A549 (cell line): Measurements from ENCODE around the gene MMP19. TPM values are rescaled to one million over a fixed set of nuclear protein-coding genes. Genes with fewer than 3 reads are reported as not detected.

Source experiments
- ATAC-seq, 2 experiments: fragments of 200-7000 bp in 1 of 2; fragments of >200 bp in 1 of 2; cut with Nextera tagmentation in 1 of 2; cut with Tn5 transposase in 1 of 2; 3 replicates each; pipeline versions ENCODE4 v1.8.0 to v1.9.1; 2018 to 2020; ENCODE audit warnings: mild to moderate bottlenecking in 1 of 2, moderate library complexity in 1 of 2
- CTCF ChIA-PET: fragments of 300-600 bp; sonication (Branson Sonifier 250); formaldehyde crosslinking; extraction: SDS; loops from one replicate; lab custom pipeline; 2021; ENCODE audit warnings: antibody characterized with exemption, inconsistent platforms; lab: Yijun Ruan, JAX
- POLR2A ChIA-PET: fragments of 350-600 bp; formaldehyde crosslinking; extraction: SDS; loops from one replicate; lab custom pipeline; 2021; ENCODE audit warnings: antibody characterized with exemption, inconsistent platforms; lab: Yijun Ruan, JAX
- DNase-seq, 2 experiments: peaks; one replicate each; pipeline versions ENCODE4 v3.0.0 to v3.0.0-alpha.2; 2011 to 2016; ENCODE audit warnings: low read depth in 1 of 2, low spot score in 1 of 2
- FAIRE-seq: peaks from 2 replicates; lab custom pipeline; 2011; peaks lifted over from hg19 to GRCh38; lab: Jason Lieb, UNC
- H3K27ac ChIP-seq, 2 experiments: fragments of >200 bp; sonication (Bioruptor Twin); formaldehyde crosslinking; 3 replicates each; pipeline ENCODE4 v1.5.1; 2016 to 2017
- H3K4me1 ChIP-seq: fragments of >200 bp; sonication (Bioruptor Twin); formaldehyde crosslinking; 3 replicates; pipeline ENCODE4 v1.6.1; 2016
- H3K4me2 ChIP-seq: fragments of >200 bp; sonication (Bioruptor Twin); formaldehyde crosslinking; 3 replicates; pipeline ENCODE4 v1.6.1; 2016
- H3K4me3 ChIP-seq: fragments of >200 bp; sonication (Bioruptor Twin); formaldehyde crosslinking; 3 replicates; pipeline ENCODE4 v1.5.1; 2016
- H3K9me3 ChIP-seq: fragments of >200 bp; sonication (Bioruptor Twin); formaldehyde crosslinking; 3 replicates; pipeline ENCODE4 v1.6.1; 2016
- ATOH8 ChIP-seq: fragments of 250-450 bp; sonication (Bioruptor Pico); IDR thresholded peaks from 2 replicates; pipeline ENCODE4 v1.5.0; 2020; ENCODE audit warnings: low read depth, mild to moderate bottlenecking, moderate library complexity
- CHD4 ChIP-seq: fragments of 200-600 bp; sonication (generic); IDR thresholded peaks from 2 replicates; pipeline ENCODE4 v1.6.1; 2016; ENCODE audit warnings: antibody characterized with exemption, mild to moderate bottlenecking, borderline replicate concordance
- E2F6 ChIP-seq: IDR thresholded peaks from 2 replicates; pipeline ENCODE4 v1.6.1; 2012; ENCODE audit warnings: low read depth, borderline replicate concordance
- EHMT2 ChIP-seq: fragments of 200-600 bp; sonication (generic); IDR thresholded peaks from 2 replicates; pipeline ENCODE4 v1.6.1; 2016; ENCODE audit warnings: antibody characterized with exemption, low read depth, mild to moderate bottlenecking, moderate library complexity
- FOSB ChIP-seq: fragments of 250-450 bp; sonication (Bioruptor Pico); IDR thresholded peaks from 2 replicates; pipeline ENCODE4 v1.5.0; 2020; ENCODE audit warnings: mild to moderate bottlenecking, moderate library complexity
- FOSL2 ChIP-seq, 2 experiments: fragments of 450-650 bp in 1 of 2; fragments of >200 bp in 1 of 2; sonication (Bioruptor Twin) in 1 of 2; formaldehyde crosslinking; IDR thresholded peaks; 2 replicates each; pipeline versions ENCODE4 v1.5.0 to v1.6.1; 2016 to 2020; ENCODE audit warnings: mild to moderate bottlenecking in 1 of 2, moderate library complexity in 1 of 2
- GATA3 ChIP-seq: IDR thresholded peaks from 2 replicates; pipeline ENCODE4 v1.6.1; 2012; ENCODE audit warnings: borderline replicate concordance
- HMGXB4 ChIP-seq: fragments of 250-450 bp; sonication (Bioruptor Pico); IDR thresholded peaks from 2 replicates; pipeline ENCODE4 v1.5.0; 2021; ENCODE audit warnings: mild to moderate bottlenecking, moderate library complexity, borderline replicate concordance
- HOXB13 ChIP-seq: fragments of 250-450 bp; sonication (Bioruptor Pico); IDR thresholded peaks from 2 replicates; pipeline ENCODE4 v1.5.0; 2020; ENCODE audit warnings: low read depth, mild to moderate bottlenecking, moderate library complexity
- HOXB5 ChIP-seq: fragments of 250-450 bp; sonication (Bioruptor Pico); IDR thresholded peaks from 2 replicates; pipeline ENCODE4 v1.5.0; 2020; ENCODE audit warnings: mild to moderate bottlenecking, moderate library complexity
- MAFK ChIP-seq: fragments of 450-650 bp; IDR thresholded peaks from 2 replicates; pipeline ENCODE4 v1.6.1; 2014; ENCODE audit not compliant: partially characterized antibody
- MYC ChIP-seq: IDR thresholded peaks from 2 replicates; pipeline ENCODE4 v1.6.1; 2012; ENCODE audit warnings: mild to moderate bottlenecking, inconsistent platforms, low read length, improper control_type of control experiment, borderline replicate concordance
- NR3C1 ChIP-seq: fragments of >200 bp; sonication (Bioruptor Twin); formaldehyde crosslinking; IDR thresholded peaks from 3 replicates; pipeline ENCODE4 v1.6.1; 2017
- PHF8 ChIP-seq: fragments of 200-600 bp; sonication (generic); IDR thresholded peaks from 2 replicates; pipeline ENCODE4 v1.6.1; 2016; ENCODE audit warnings: low read depth, mild to moderate bottlenecking, antibody characterized with exemption, moderate library complexity, borderline replicate concordance
- RAD21 ChIP-seq, 2 experiments: fragments of >200 bp in 1 of 2; sonication (Bioruptor Twin) in 1 of 2; formaldehyde crosslinking in 1 of 2; IDR thresholded peaks in 1 of 2; conservative IDR thresholded peaks in 1 of 2; 2 replicates in 1 of 2; 3 replicates in 1 of 2; pipeline ENCODE4 v1.6.1; 2012 to 2018; ENCODE audit warnings: inconsistent platforms in 1 of 2
- RCOR1 ChIP-seq: fragments of 150-350 bp; IDR thresholded peaks from 2 replicates; pipeline ENCODE4 v1.6.1; 2014; ENCODE audit warnings: antibody characterized with exemption, low read length, low read depth
- RFX5 ChIP-seq: fragments of 450-650 bp; IDR thresholded peaks from 2 replicates; pipeline ENCODE4 v1.7.1; 2014; ENCODE audit warnings: antibody characterized with exemption, mild to moderate bottlenecking, moderate library complexity
- TFCP2L1 ChIP-seq: fragments of 250-450 bp; sonication (Bioruptor Pico); IDR thresholded peaks from 2 replicates; pipeline ENCODE4 v1.5.0; 2021; ENCODE audit warnings: mild to moderate bottlenecking
- ZC3H11A ChIP-seq: fragments of 450-650 bp; IDR thresholded peaks from 2 replicates; pipeline ENCODE4 v1.6.1; 2014; ENCODE audit warnings: antibody characterized with exemption, mild to moderate bottlenecking
- ZFP36 ChIP-seq: fragments of 450-650 bp; IDR thresholded peaks from 2 replicates; pipeline ENCODE4 v1.6.1; 2014; ENCODE audit warnings: borderline replicate concordance; ENCODE audit not compliant: partially characterized antibody
- ZSCAN20 ChIP-seq: fragments of 250-450 bp; sonication (Bioruptor Pico); IDR thresholded peaks from 2 replicates; pipeline ENCODE4 v1.8.0; 2022; ENCODE audit warnings: mild to moderate bottlenecking, moderate library complexity
- WGBS: methylation state at CpG from one replicate; pipeline ENCODE4 v1.1.6; 2017; ENCODE audit errors: missing lambda C conversion rate; 5-methylcytosine and 5-hydroxymethylcytosine counted together
- polyA plus RNA-seq, 4 experiments: library from polyadenylated mRNA; depleted of rRNA in 3 of 4; stranded (reverse); fragments of >200 nt; fragmentation: RNase III in 1 of 4; extraction: RNeasy Plus Mini Kit Qiagen cat#74134 plus additional on column Dnase treatment in 1 of 4; gene quantifications; 2 replicates in 3 of 4; 3 replicates in 1 of 4; pipeline ENCODE4 v1.2.3, GENCODE V29; 2011 to 2017
- TF ChIP-seq, protein P1 (sequence below): fragments of 150-350 bp; IDR thresholded peaks from 2 replicates; pipeline ENCODE4 v1.6.1; 2014; ENCODE audit warnings: low read depth, mild to moderate bottlenecking, low read length
- TF ChIP-seq, protein P2 (sequence below): fragments of >200 bp; sonication (Bioruptor Twin); formaldehyde crosslinking; IDR thresholded peaks from 3 replicates; pipeline ENCODE4 v1.5.1; 2016
- TF ChIP-seq, protein P3 (sequence below): IDR thresholded peaks from 2 replicates; pipeline ENCODE4 v1.6.1; 2012

MMP19 gene
- polyA plus RNA-seq, 2 of the 4 experiments (the other 2 are of a cell fraction): 0.06 to 0.09 TPM

DNA sequence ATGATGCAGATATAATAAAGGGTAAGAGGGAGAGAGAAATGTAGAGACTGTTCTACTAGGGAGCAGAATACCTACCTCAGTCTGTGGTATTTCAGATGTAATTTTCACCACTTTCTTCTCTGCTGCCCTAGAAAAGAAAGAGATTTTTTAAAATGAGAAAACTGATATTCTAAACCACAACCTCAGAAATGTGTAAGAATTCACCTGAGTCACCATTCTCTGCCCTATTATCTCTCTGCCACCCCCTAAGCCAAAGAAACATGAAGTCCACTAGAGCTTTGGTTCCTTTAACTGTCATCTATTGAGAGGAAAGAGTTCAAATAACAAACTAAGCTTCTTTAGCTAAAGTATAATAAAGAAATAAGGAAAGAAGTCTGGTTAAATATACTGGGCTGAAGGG is 46.8 kb downstream of the MMP19 start:
- POLR2A ChIA-PET: interaction anchor here (0.5 kb wide), 1 partner anchor 9 kb away, joined by 3 read pairs; no protein-coding TSS in a partner anchor
- CTCF ChIA-PET: interaction anchor here (0.6 to 7.5 kb wide), 12 partner anchors 12 to 120 kb away, joined by 3 to 114 read pairs (median 6); partner anchors contain the start of gene GDF11
- ATAC-seq: no peak

DNA sequence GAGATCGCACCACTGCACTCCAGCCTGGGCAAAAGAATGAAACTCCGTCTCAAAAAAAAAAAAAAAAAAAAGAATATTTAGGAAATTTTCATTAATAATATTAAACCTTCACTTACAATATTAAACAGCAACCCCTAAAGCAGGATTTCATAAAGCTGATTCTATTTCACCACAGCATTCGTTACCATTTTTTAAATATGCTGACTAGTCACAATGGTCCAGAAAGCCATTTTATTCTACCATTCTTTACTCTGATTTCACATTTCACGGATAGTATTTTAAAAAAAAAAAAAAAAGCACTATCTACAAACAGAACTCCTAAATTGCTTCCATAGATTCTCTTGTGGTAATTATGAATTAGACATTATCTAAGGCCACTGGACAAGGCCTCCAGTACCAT is 52.8 kb downstream of the MMP19 start:
- CTCF ChIA-PET: interaction anchor here (0.6 to 1.8 kb wide), 3 partner anchors 14 to 146 kb away, joined by 3 to 10 read pairs (median 4); no protein-coding TSS in a partner anchor
- no peak for FAIRE-seq

More for the DNA sequence above, 46.8 kb downstream of the MMP19 start:
- Histone ChIP-seq H3K4me3 (no peak overlapping the region), H3K4me2 (no peak overlapping the region), H3K4me1 (peaks cover 6% of the 10 kb centered on the region; the same call in 1 of the 3 replicates), H3K27ac (no peak overlapping the region), H3K9me3 (no peaks in the 10 kb centered on the region)
- TF ChIP-seq ZSCAN20: no peak
- TF ChIP-seq FOSL2 (IDR thresholded peaks at IDR 0.05): no peak
- TF ChIP-seq FOSL2 (CRISPR knock-in tag; IDR thresholded peaks at IDR 0.05): no peak
- TF ChIP-seq RFX5: no peak
- TF ChIP-seq HOXB5: no peak
- DNase-seq: no peak
- no peak for FAIRE-seq

GRCh38 chr12:55789171-55789570 is 53.6 kb downstream of the MMP19 start:
- 85% methylated on average over 2 of the region's 2 CpGs for WGBS
- FAIRE-seq (no peak), ATAC-seq (no peak), DNase-seq (no peak)
- H3K9me3 ChIP-seq: no peaks in the 10 kb centered on the region
- no peak overlapping the region for H3K27ac ChIP-seq
- POLR2A ChIA-PET: interaction anchor here (0.7 kb wide), 1 partner anchor 36 kb away, joined by 3 read pairs; no protein-coding TSS in a partner anchor
- CTCF ChIA-PET: interaction anchor here (0.6 to 2.5 kb wide), 7 partner anchors 9 to 147 kb away, joined by 3 to 18 read pairs (median 4); no protein-coding TSS in a partner anchor
- H3K4me1 ChIP-seq: no peaks in the 10 kb centered on the region
- H3K4me3 ChIP-seq: no peak overlapping the region
- H3K4me2 ChIP-seq: no peak overlapping the region
- TF ChIP-seq HMGXB4 (CRISPR knock-in tag) (no peak), ZFP36 (no peak), GATA3 (no peak), PHF8 (no peak), ATOH8 (no peak), FOSB (no peak), TFCP2L1 (CRISPR knock-in tag) (no peak), CHD4 (no peak), RCOR1 (no peak), EHMT2 (no peak), MYC (no peak), RAD21 (conservative IDR thresholded peaks at IDR 0.05 in 1 of 2, IDR thresholded peaks at IDR 0.05 in 1 of 2) (no peak), ZC3H11A (no peak), HOXB13 (CRISPR knock-in tag) (no peak)
- TF ChIP-seq, protein P1, sequence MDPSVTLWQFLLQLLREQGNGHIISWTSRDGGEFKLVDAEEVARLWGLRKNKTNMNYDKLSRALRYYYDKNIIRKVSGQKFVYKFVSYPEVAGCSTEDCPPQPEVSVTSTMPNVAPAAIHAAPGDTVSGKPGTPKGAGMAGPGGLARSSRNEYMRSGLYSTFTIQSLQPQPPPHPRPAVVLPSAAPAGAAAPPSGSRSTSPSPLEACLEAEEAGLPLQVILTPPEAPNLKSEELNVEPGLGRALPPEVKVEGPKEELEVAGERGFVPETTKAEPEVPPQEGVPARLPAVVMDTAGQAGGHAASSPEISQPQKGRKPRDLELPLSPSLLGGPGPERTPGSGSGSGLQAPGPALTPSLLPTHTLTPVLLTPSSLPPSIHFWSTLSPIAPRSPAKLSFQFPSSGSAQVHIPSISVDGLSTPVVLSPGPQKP: no peak
- TF ChIP-seq, protein P2, sequence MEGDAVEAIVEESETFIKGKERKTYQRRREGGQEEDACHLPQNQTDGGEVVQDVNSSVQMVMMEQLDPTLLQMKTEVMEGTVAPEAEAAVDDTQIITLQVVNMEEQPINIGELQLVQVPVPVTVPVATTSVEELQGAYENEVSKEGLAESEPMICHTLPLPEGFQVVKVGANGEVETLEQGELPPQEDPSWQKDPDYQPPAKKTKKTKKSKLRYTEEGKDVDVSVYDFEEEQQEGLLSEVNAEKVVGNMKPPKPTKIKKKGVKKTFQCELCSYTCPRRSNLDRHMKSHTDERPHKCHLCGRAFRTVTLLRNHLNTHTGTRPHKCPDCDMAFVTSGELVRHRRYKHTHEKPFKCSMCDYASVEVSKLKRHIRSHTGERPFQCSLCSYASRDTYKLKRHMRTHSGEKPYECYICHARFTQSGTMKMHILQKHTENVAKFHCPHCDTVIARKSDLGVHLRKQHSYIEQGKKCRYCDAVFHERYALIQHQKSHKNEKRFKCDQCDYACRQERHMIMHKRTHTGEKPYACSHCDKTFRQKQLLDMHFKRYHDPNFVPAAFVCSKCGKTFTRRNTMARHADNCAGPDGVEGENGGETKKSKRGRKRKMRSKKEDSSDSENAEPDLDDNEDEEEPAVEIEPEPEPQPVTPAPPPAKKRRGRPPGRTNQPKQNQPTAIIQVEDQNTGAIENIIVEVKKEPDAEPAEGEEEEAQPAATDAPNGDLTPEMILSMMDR: no peak
- TF ChIP-seq, protein P3, sequence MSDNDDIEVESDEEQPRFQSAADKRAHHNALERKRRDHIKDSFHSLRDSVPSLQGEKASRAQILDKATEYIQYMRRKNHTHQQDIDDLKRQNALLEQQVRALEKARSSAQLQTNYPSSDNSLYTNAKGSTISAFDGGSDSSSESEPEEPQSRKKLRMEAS: no peak

More for the DNA sequence above, 52.8 kb downstream of the MMP19 start:
- peak; percentile 87 for TF ChIP-seq MAFK
- TF ChIP-seq E2F6: no peak
- no peak for TF ChIP-seq NR3C1
- no peak overlapping the region for H3K27ac ChIP-seq
- POLR2A ChIA-PET: no interaction called here
- no peaks in the 10 kb centered on the region for H3K4me1 ChIP-seq
- DNase-seq (no peak), ATAC-seq (no peak)
- H3K4me2 ChIP-seq: no peak overlapping the region
- H3K9me3 ChIP-seq: no peaks in the 10 kb centered on the region
- 94% methylated on average over 4 of the region's 4 CpGs for WGBS
- no peak overlapping the region for H3K4me3 ChIP-seq
